Measurements from ENCODE around the gene HIP1. TPM values are rescaled to one million over a fixed set of nuclear protein-coding genes. Genes with fewer than 3 reads are reported as not detected.
A peak's percentile ranks its signal among the peaks of the same experiment; 100 is the strongest.
"Not testable (repeated sequence)": the region's sequence is repeated elsewhere in the genome, so short reads cannot be mapped to it uniquely, and the experiment has no call there.

HIP1 gene
- total RNA-seq, 1 experiment from 2014 or later, result 10.7 TPM

DNA sequence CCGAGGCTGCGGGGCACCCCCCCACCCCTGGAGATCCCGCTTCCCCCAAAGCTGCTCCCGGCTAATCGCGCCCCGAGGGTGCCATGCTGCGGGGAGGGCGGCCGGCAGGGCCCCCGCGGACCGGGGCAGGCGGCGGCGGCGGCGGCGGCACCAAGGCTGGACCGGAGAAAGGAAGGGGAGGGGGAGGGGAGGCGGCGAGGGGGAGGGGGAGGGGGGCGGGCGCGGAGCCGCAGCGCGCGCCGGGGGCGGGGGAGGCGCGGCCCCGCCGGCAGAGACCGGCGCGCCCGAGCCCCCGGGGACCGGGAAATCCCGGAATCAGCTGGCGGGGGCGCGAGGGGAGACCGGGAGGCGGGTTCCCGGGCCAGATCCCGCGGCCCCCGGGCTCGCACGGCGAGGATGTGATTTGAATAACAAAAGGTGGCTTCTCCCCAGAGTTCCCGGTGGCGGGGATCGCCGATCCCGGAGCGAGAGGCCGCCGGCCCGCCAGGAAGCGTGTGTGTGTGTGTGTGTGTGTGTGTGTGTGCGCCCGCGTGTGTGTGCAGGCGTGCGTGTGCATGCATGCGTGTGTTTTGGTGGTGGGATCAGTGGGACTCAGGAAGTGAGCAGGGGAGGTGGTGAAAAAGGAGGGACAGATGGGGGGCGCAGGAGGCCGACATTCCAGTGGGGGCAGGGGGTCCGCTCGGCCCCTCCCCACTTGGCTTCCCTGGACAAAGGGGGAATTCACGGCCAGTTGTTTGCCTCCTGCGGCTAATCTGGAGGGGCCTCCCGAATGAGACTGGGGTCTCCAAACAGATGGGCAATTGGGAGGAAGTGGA lies 99.5 kb downstream of the HIP1 start:
- Mint-ChIP-seq H3K4me3 (ENCODE audit: low read depth, unreplicated experiment) (peak overlapping the region; percentile 65), H3K4me1 (ENCODE audit: low read depth, unreplicated experiment) (no peaks in the 10 kb centered on the region), H3K27me3 (ENCODE audit: unreplicated experiment) (no peaks in the 10 kb centered on the region), H3K36me3 (ENCODE audit: insufficient read depth, unreplicated experiment) (peaks cover 17% of the 10 kb centered on the region), H3K9me3 (ENCODE audit: low read depth, unreplicated experiment) (no peaks in the 10 kb centered on the region), H3K27ac (ENCODE audit: unreplicated experiment) (peak overlapping the region; percentile 6)
- CTCF ChIA-PET, result no interaction called here
- TF ChIP-seq, protein P1, sequence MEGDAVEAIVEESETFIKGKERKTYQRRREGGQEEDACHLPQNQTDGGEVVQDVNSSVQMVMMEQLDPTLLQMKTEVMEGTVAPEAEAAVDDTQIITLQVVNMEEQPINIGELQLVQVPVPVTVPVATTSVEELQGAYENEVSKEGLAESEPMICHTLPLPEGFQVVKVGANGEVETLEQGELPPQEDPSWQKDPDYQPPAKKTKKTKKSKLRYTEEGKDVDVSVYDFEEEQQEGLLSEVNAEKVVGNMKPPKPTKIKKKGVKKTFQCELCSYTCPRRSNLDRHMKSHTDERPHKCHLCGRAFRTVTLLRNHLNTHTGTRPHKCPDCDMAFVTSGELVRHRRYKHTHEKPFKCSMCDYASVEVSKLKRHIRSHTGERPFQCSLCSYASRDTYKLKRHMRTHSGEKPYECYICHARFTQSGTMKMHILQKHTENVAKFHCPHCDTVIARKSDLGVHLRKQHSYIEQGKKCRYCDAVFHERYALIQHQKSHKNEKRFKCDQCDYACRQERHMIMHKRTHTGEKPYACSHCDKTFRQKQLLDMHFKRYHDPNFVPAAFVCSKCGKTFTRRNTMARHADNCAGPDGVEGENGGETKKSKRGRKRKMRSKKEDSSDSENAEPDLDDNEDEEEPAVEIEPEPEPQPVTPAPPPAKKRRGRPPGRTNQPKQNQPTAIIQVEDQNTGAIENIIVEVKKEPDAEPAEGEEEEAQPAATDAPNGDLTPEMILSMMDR (IDR thresholded peaks at IDR 0.05; ENCODE audit: unreplicated experiment), result no peak
- BruUV-seq (replicated peaks), result no TSS peak
- intact Hi-C loops (cut with micrococcal nuclease; ENCODE audit: unreplicated experiment), result no loop called here
- DNase-seq, result peak; percentile 36

DNA sequence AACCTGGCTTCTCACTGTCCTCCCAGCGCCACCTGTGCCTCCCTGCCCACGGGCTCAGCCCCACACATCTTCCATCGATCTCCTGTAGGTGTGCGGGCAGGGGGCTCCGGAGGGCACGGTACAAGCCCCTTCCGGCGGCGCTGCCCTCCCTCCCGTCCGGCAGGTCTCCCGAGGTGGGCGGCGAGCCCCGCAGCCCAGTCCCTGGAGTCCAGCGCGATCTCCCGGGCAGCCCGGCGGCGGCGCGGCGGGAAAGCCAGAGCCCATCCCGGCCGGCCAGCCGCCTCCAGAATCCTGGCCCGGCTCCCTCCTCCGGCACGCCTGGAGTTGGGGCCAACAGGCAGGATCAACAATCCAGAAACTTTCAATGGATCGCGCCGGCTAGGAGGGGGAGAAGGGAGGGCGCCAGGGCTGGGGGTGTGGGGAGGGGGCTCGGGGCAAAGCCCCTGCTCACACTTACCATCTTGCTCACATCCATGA lies 100.1 kb downstream of the HIP1 start:
- no peaks in the 10 kb centered on the region for H3K9me3 Mint-ChIP-seq (ENCODE audit: low read depth, unreplicated experiment)
- peak overlapping the region; percentile 65 for H3K4me3 Mint-ChIP-seq (ENCODE audit: low read depth, unreplicated experiment)
- intact Hi-C loops (cut with micrococcal nuclease; ENCODE audit: unreplicated experiment), result no loop called here
- no peaks in the 10 kb centered on the region for H3K27me3 Mint-ChIP-seq (ENCODE audit: unreplicated experiment)
- peak; percentile 35 for DNase-seq
- CTCF ChIA-PET, result no interaction called here
- H3K36me3 Mint-ChIP-seq (ENCODE audit: insufficient read depth, unreplicated experiment), result peaks cover 17% of the 10 kb centered on the region
- H3K27ac Mint-ChIP-seq (ENCODE audit: unreplicated experiment), result no peak overlapping the region
- TF ChIP-seq, protein P1 (IDR thresholded peaks at IDR 0.05; ENCODE audit: unreplicated experiment), result no peak
- no TSS peak for BruUV-seq (replicated peaks)
- H3K4me1 Mint-ChIP-seq (ENCODE audit: low read depth, unreplicated experiment), result no peaks in the 10 kb centered on the region

DNA sequence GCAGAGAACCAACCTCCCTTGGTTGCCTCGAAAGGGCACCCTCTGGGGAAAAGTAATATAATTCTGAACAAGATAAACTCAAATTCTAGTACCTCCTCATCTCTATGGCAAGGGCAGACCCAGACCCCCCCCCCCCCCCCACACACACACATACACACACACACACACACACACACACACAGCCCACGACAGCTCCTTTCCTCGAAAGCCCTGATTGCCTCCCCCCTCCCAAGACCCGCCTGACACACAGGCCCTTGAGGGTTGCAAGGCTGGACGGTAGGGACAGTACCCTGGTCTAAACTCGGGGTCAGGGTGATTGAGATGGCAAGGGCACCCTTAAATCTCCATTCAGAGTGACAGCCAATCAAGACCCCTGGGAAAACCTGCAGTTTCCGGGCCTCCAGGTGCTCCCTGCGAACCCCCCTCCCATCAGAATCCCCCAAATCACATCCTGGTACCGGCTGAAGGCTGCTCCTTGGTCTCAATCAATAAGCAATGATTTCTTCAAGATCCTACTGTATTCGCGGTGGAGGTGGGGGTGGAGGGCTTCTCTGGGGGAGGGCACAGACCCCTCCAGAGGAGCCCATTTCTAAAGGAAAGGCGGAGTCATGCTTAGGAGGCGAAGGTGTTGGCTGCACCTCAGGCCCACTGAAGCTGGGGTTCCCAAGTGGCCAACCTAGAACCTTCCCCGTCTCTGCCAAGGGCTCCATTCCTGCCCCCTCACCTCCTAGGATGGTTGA lies 100.7 kb downstream of the HIP1 start:
- Mint-ChIP-seq H3K9me3 (ENCODE audit: low read depth, unreplicated experiment) (no peaks in the 10 kb centered on the region), H3K4me1 (ENCODE audit: low read depth, unreplicated experiment) (no peaks in the 10 kb centered on the region), H3K4me3 (ENCODE audit: low read depth, unreplicated experiment) (peak overlapping the region; percentile 65), H3K36me3 (ENCODE audit: insufficient read depth, unreplicated experiment) (peaks cover 17% of the 10 kb centered on the region), H3K27ac (ENCODE audit: unreplicated experiment) (no peak overlapping the region), H3K27me3 (ENCODE audit: unreplicated experiment) (no peaks in the 10 kb centered on the region)
- intact Hi-C loops (cut with micrococcal nuclease; ENCODE audit: unreplicated experiment), result no loop called here
- no TSS peak for BruUV-seq (replicated peaks)
- CTCF ChIA-PET, result no interaction called here
- TF ChIP-seq, protein P1 (IDR thresholded peaks at IDR 0.05; ENCODE audit: unreplicated experiment), result no peak
- DNase-seq, result no peak

DNA sequence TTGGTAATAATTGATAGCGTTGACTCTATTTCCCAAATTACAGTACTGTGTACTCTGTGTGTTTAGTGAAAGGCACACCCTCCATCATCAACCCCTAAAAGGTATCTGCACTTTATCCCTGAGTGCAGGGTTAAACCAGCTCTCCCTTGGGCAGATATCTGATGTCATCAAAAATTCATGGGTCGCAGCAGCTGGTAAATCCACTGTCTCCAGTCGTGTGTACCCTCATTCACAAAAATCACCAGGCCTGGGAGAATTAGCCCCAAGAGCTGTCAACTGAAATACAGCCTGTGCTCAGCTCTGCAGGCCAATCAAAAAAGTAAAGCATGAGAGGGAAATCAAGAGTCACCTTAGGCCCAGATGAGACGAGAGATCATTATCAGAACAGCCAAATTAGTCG lies 103.7 kb downstream of the HIP1 start:
- Mint-ChIP-seq H3K4me3 (ENCODE audit: low read depth, unreplicated experiment) (no peak overlapping the region), H3K9me3 (ENCODE audit: low read depth, unreplicated experiment) (no peaks in the 10 kb centered on the region), H3K4me1 (ENCODE audit: low read depth, unreplicated experiment) (no peaks in the 10 kb centered on the region), H3K36me3 (ENCODE audit: insufficient read depth, unreplicated experiment) (peaks cover 17% of the 10 kb centered on the region), H3K27me3 (ENCODE audit: unreplicated experiment) (no peaks in the 10 kb centered on the region), H3K27ac (ENCODE audit: unreplicated experiment) (no peak overlapping the region)
- TF ChIP-seq, protein P1 (IDR thresholded peaks at IDR 0.05; ENCODE audit: unreplicated experiment), result no peak
- BruUV-seq (replicated peaks), result no TSS peak
- no peak for DNase-seq
- CTCF ChIA-PET, result no interaction called here
- intact Hi-C loops (cut with micrococcal nuclease; ENCODE audit: unreplicated experiment), result no loop called here

DNA sequence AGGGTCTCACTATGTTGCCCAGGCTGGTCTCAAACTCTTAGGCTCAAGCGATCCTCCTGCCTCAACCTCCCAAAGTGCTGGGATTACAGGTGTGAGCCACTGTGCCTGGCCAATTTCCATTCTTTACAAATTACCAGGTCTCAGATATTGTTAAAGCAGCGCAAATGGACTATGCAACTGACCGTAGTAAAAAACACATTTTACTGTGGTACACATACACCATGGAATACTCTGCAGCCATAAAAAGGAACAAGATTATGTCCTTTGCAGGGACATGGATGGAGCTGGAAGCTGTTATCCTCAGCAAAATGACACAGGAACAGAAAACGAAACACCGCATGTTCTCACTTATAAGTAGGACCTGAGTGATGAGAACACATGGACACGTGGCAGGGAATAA lies 106.2 kb downstream of the HIP1 start:
- not testable (repeated sequence) for H3K27me3 Mint-ChIP-seq (ENCODE audit: unreplicated experiment); BruUV-seq (replicated peaks)

More for the DNA sequence above, 106.2 kb downstream of the HIP1 start:
- H3K9me3 Mint-ChIP-seq (ENCODE audit: low read depth, unreplicated experiment); H3K36me3 Mint-ChIP-seq (ENCODE audit: insufficient read depth, unreplicated experiment); H3K4me1 Mint-ChIP-seq (ENCODE audit: low read depth, unreplicated experiment); intact Hi-C loops (cut with micrococcal nuclease; ENCODE audit: unreplicated experiment); H3K27ac Mint-ChIP-seq (ENCODE audit: unreplicated experiment); H3K4me3 Mint-ChIP-seq (ENCODE audit: low read depth, unreplicated experiment); DNase-seq; CTCF ChIA-PET: not testable (repeated sequence)
